Tibial artery (tissue), 4 donors: Measurements from ENCODE around the gene LRSAM1.

Source experiments
- DNase-seq, 2 donors: peaks; one replicate each; pipeline ENCODE4 v3.0.0-alpha.2; 2019
- H3K27ac ChIP-seq, 2 donors: fragments of 200-600 bp; sonication (generic) in 1 of 2; 1 replicate in 1 of 2; 2 replicates in 1 of 2; pipeline ENCODE4 v1.5.1; 2018 to 2019; ENCODE audit warnings: mild to moderate bottlenecking in 1 of 2
- H3K27me3 ChIP-seq, 2 donors: fragments of 200-600 bp; sonication (generic) in 1 of 2; one replicate each; pipeline versions ENCODE4 v1.5.1 to v1.6.0; 2016 to 2019
- H3K36me3 ChIP-seq, 3 donors: fragments of 200-600 bp; sonication (generic) in 2 of 3; one replicate each; pipeline ENCODE4 v1.5.1; 2016 to 2019; ENCODE audit warnings: mild to moderate bottlenecking in 2 of 3
- H3K4me1 ChIP-seq, 4 donors: fragments of 200-600 bp; sonication (generic) in 2 of 4; 1 replicate in 3 of 4; 2 replicates in 1 of 4; pipeline ENCODE4 v1.5.1; 2016 to 2019
- H3K4me3 ChIP-seq, 2 donors: fragments of 200-600 bp; sonication (generic) in 1 of 2; 1 replicate in 1 of 2; 2 replicates in 1 of 2; pipeline ENCODE4 v1.5.1; 2018 to 2019; ENCODE audit warnings: mild to moderate bottlenecking in 2 of 2
- H3K9me3 ChIP-seq, 3 donors: fragments of 200-600 bp; sonication (generic) in 1 of 3; one replicate each; pipeline ENCODE4 v1.5.1; 2016 to 2019
- intact Hi-C: fragments of 100-400 bp; cut with DNase I; formaldehyde crosslinking; loops from one replicate; pipeline ENCODE4 v1.15.0; 2023; ENCODE audit warnings: low total_unique reads
- TF ChIP-seq, protein P1 (sequence below), 2 experiments: fragments of 200-600 bp in 1 of 2; fragments of 450-650 bp in 1 of 2; IDR thresholded peaks; one replicate each; pipeline ENCODE4 v1.5.1; 2017 to 2019; ENCODE audit warnings: antibody characterized with exemption in 2 of 2, mild to moderate bottlenecking in 1 of 2, moderate library complexity in 1 of 2

LRSAM1 gene

DNA sequence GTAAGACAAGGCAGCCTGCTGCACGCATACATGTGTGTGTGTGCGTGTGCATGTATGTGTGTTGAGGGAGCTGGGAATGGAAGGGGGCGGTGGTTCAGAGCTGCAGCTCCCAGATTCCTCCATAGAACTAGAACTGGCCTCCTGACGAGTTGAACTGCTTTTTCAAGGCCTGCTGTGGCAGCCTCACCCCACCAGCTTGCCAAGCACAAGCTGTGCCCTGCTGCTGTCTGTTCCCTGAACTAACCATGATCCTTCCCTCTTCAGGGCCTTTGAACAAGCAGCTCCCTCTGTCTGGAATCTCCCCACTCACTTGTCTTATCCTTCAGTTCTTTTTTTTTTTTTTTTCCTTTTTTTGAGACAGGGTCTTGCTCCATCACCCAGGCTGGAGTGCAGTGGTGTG, 22.6 kb downstream of the LRSAM1 start:
- no peak overlapping the region for H3K27ac ChIP-seq
- H3K36me3 ChIP-seq = peaks cover 37 to 83% (median 72%) of the 10 kb centered on the region in 3 donors
- DNase-seq = no peak
- no peaks in the 10 kb centered on the region for H3K4me1 ChIP-seq
- H3K9me3 ChIP-seq = no peaks in the 10 kb centered on the region
- TF ChIP-seq, protein P1, sequence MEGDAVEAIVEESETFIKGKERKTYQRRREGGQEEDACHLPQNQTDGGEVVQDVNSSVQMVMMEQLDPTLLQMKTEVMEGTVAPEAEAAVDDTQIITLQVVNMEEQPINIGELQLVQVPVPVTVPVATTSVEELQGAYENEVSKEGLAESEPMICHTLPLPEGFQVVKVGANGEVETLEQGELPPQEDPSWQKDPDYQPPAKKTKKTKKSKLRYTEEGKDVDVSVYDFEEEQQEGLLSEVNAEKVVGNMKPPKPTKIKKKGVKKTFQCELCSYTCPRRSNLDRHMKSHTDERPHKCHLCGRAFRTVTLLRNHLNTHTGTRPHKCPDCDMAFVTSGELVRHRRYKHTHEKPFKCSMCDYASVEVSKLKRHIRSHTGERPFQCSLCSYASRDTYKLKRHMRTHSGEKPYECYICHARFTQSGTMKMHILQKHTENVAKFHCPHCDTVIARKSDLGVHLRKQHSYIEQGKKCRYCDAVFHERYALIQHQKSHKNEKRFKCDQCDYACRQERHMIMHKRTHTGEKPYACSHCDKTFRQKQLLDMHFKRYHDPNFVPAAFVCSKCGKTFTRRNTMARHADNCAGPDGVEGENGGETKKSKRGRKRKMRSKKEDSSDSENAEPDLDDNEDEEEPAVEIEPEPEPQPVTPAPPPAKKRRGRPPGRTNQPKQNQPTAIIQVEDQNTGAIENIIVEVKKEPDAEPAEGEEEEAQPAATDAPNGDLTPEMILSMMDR (IDR thresholded peaks at IDR 0.05) = no peak
- H3K4me3 ChIP-seq = no peak overlapping the region
- intact Hi-C loops = no loop called here
- no peaks in the 10 kb centered on the region for H3K27me3 ChIP-seq

DNA sequence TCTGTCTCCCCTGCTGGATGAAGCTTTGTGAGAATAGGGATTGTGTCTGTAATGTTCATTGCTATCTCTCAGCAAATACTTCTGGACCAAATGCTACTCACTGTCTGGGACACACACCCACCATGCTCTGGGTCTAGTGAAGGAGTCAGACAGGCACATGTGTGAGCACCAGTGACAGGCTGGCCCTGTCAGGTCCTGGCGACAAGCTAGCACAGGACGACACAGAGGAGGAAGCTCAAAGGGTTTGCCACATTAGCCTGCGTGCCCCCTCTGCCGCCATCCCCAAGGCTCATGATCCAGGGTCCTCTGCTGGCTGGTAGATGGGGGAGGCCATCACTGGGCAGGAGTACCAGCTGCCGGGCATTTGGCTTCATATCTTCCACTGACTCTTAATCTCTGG, 23.3 kb downstream of the LRSAM1 start:
- H3K4me3 ChIP-seq = no peak overlapping the region
- no peaks in the 10 kb centered on the region for H3K27me3 ChIP-seq
- H3K4me1 ChIP-seq = no peaks in the 10 kb centered on the region
- no peak for DNase-seq
- no peak overlapping the region for H3K27ac ChIP-seq
- TF ChIP-seq, protein P1 (IDR thresholded peaks at IDR 0.05) = no peak
- H3K36me3 ChIP-seq = peaks cover 43 to 85% (median 72%) of the 10 kb centered on the region in 3 donors
- intact Hi-C loops = no loop called here
- H3K9me3 ChIP-seq = no peaks in the 10 kb centered on the region

DNA sequence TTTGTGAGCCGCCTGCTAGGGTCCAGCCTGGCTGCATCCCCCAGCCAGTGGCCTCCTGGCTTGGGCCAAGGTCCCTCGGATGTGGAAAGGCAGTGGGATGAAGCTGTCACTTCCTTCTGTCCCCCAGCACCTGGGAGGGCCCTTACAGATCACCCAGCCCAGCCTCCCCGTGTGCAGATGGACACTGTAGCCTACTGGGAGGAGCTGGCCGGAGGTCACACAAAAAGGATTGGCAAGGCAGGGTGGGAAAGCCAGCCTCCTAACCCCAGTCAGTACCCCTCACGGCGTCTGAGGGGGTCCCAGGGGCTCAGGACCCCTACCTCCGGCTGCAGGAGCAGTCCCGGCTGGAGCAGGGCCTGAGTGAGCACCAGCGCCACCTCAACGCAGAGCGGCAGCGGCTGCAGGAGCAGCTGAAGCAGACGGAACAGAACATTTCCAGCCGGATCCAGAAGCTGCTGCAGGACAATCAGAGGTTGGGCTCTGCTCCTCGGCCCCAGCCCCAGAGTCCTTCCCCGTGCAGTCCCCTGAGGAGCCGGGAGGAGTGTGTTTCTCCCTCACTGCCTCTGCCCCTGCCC, 28.3 kb downstream of the LRSAM1 start:
- intact Hi-C loops = no loop called here
- no peak overlapping the region for H3K4me3 ChIP-seq
- H3K27me3 ChIP-seq = no peaks in the 10 kb centered on the region
- no peak for DNase-seq
- no peaks in the 10 kb centered on the region for H3K4me1 ChIP-seq
- H3K9me3 ChIP-seq = no peaks in the 10 kb centered on the region
- TF ChIP-seq, protein P1 (IDR thresholded peaks at IDR 0.05) = no peak
- peaks cover 62 to 91% (median 84%) of the 10 kb centered on the region in 3 donors for H3K36me3 ChIP-seq
- no peak overlapping the region for H3K27ac ChIP-seq

DNA sequence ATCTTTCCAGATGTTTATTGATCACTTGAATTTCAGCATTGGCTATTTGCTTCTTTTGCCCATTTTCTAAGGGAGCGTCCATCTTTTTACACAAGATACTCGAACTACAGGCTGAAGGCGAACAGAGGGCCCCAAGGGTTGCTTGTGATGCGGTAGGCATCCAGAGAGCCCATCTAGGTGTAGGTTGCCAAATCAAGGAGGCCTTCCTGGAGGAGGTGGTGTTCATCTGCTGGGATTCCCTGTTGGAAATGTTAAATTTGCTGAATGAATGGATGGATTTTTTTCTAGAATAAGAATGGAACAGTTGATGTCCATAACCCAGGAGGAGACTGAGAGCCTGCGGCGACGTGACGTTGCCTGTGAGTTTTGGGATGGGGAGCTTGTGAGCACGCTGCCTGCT, 31.4 kb downstream of the LRSAM1 start:
- TF ChIP-seq, protein P1 (IDR thresholded peaks at IDR 0.05) = no peak

DNA sequence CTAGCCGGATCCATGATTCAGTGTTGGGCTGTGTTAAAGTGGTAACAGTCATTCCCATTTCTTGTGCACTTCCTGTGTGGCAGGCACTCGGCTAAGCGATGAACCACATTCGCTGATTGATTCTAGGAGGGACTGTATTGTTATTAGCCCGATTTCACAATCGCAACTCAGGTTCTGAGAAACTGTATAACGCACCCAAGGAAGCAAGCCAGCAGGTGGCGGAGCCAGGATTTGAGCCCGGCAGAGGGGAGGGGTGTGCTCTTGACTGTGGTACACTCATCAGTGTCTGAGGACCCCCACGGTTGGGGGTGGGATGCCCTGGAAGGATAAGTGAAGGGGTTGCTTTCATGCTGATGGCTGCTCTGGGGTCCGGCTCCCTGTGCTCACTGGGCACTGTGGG, 34.7 kb downstream of the LRSAM1 start:
- no peak overlapping the region for H3K4me3 ChIP-seq
- H3K9me3 ChIP-seq = no peaks in the 10 kb centered on the region
- TF ChIP-seq, protein P1 (IDR thresholded peaks at IDR 0.05) = no peak
- DNase-seq = no peak
- no peaks in the 10 kb centered on the region for H3K4me1 ChIP-seq
- intact Hi-C loops = no loop called here
- no peaks in the 10 kb centered on the region for H3K27me3 ChIP-seq
- H3K27ac ChIP-seq = no peak overlapping the region
- peaks cover 58 to 95% (median 84%) of the 10 kb centered on the region in 3 donors for H3K36me3 ChIP-seq

More for the DNA sequence above, 31.4 kb downstream of the LRSAM1 start:
- Histone ChIP-seq H3K4me1 (no peaks in the 10 kb centered on the region), H3K36me3 (peaks cover 69 to 92% (median 90%) of the 10 kb centered on the region in 3 donors), H3K27me3 (no peaks in the 10 kb centered on the region), H3K27ac (no peak overlapping the region), H3K9me3 (no peaks in the 10 kb centered on the region), H3K4me3 (no peak overlapping the region)
- DNase-seq = no peak
- intact Hi-C loops = no loop called here

DNA sequence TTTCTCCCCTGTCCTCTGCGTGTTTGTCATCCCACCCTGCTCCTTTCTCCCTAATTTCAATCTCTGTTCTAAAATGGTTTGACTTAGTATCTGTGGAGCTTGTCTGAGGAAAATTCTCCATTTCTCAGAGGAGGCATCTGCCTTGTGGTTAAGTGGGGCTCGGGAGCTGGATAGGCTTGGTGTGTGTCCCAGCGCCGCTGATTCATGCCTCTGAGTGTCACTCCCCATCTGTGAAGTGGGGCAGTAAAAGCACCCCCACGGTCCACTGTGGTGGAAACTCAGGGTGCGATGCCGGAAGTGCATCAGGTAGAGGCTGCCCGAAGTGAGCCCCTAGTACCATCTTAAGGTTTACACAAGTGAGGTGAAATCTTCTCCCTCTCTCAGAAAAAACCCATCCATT, 37.6 kb downstream of the LRSAM1 start:
- no peak overlapping the region for H3K4me3 ChIP-seq
- TF ChIP-seq, protein P1 (IDR thresholded peaks at IDR 0.05) = no peak
- H3K27me3 ChIP-seq = no peaks in the 10 kb centered on the region
- no peaks in the 10 kb centered on the region for H3K9me3 ChIP-seq
- intact Hi-C loops = no loop called here
- DNase-seq = no peak
- H3K4me1 ChIP-seq = no peaks in the 10 kb centered on the region
- H3K36me3 ChIP-seq = peaks cover 37 to 98% (median 87%) of the 10 kb centered on the region in 3 donors
- H3K27ac ChIP-seq = no peak overlapping the region
